GM12891 (cell line): Measurements from ENCODE around the gene ARHGEF11.

ENCODE experiments used
- DNase-seq: peaks from one replicate; pipeline ENCODE4 v3.0.0; 2011; ENCODE audit warnings: low spot score; ENCODE audit not compliant: insufficient read length
- FAIRE-seq: peaks from 2 replicates; lab custom pipeline; 2011; peaks lifted over from hg19 to GRCh38; lab: Jason Lieb, UNC
- PAX5 ChIP-seq: IDR thresholded peaks from 2 replicates; pipeline ENCODE4 v1.6.1; 2011; ENCODE audit warnings: low read length, moderate library complexity, mild to moderate bottlenecking; ENCODE audit not compliant: insufficient read depth, severe bottlenecking
- POLR2A ChIP-seq: IDR thresholded peaks from 2 replicates; pipeline ENCODE4 v1.6.1; 2011; ENCODE audit warnings: low read depth, low read length, control low read depth
- POLR2AphosphoS5 ChIP-seq: IDR thresholded peaks from 2 replicates; pipeline ENCODE4 v1.6.1; 2011; ENCODE audit warnings: low read depth, low read length, control low read depth
- POU2F2 ChIP-seq: IDR thresholded peaks from 2 replicates; pipeline ENCODE4 v1.6.1; 2011; ENCODE audit warnings: low read depth, mild to moderate bottlenecking, control low read depth, low read length, moderate library complexity
- SPI1 ChIP-seq: IDR thresholded peaks from 2 replicates; pipeline ENCODE4 v1.6.1; 2011; ENCODE audit warnings: low read depth, low read length, control low read depth
- TAF1 ChIP-seq: IDR thresholded peaks from 2 replicates; pipeline ENCODE4 v1.6.1; 2011; ENCODE audit warnings: low read depth, low read length, control low read depth

The ARHGEF11 gene

DNA sequence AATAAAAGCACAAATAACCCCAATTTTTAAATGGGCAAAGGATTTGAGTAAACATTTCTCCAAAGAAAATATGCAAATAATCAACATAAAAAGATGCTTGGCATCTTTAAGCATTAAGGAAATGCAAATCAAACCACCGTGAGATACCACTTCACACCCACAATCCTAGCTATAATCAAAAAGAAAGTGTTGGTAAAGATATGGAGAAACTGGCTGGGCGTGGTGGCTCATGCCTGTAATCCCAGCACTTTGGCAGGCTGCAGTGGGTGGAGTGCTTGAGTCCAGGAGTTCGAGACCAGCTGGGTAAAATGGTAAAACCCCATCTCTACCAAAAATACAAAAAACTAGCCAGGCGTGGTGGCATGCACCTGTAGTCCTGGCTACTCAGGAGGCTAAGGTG lies 16.9 kb downstream of the ARHGEF11 start:
- TF ChIP-seq POLR2AphosphoS5 (no peak), POU2F2 (no peak), SPI1 (no peak), PAX5 (no peak), POLR2A (no peak), TAF1 (no peak)
- DNase-seq (no peak), FAIRE-seq (no peak)

GRCh38 chr1:157025856-157026255 lies 19.7 kb downstream of the ARHGEF11 start:
- FAIRE-seq (no peak), DNase-seq (no peak)
- TF ChIP-seq POLR2A (no peak), POLR2AphosphoS5 (no peak), POU2F2 (no peak), SPI1 (no peak), TAF1 (no peak), PAX5 (no peak)

GRCh38 chr1:157025385-157025784 lies 20.2 kb downstream of the ARHGEF11 start:
- FAIRE-seq (no peak), DNase-seq (no peak)
- TF ChIP-seq POU2F2 (no peak), POLR2A (no peak), TAF1 (no peak), POLR2AphosphoS5 (no peak), PAX5 (no peak), SPI1 (no peak)

DNA sequence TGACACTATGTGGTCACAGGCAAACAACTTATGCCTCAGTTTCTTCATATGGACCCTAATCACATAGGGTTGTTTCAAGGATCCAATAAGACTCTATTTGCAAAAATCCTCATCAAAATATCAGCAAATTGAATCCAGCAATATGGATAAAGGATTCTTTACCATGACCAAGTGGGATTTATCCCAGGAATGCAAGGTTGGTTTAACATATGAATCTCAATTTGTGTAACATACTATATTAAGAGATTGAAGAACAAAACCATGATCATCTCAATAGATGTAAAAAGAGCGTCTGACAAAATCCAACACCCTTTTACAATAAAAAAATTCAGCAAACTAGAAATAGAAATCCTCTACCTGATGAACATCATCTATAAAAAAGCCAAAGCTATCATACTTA lies 23.9 kb downstream of the ARHGEF11 start:
- no peak for FAIRE-seq
- TF ChIP-seq SPI1 (no peak), TAF1 (no peak), POLR2A (no peak), POU2F2 (no peak), PAX5 (no peak)
- DNase-seq: no peak

DNA sequence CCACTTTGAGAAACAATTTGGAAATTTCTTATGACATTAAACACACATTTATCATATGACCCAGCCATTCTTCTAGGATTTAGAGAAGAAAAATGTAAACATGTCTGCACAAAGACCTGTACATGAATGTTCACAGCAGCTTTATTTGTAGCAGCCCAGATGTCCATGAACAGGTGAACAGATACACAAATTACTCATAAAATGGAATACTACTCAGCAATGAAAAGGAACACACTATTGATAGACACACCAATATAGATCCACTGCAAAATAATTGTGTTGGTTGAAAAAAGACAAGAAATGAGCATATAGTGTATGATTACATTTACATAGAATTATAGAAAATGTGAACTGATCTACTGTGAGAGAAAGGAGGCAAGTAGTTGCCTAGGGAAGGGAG lies 26.1 kb downstream of the ARHGEF11 start:
- FAIRE-seq: no peak
- no peak for DNase-seq
- TF ChIP-seq SPI1: no peak
- TF ChIP-seq POLR2A: no peak
- TF ChIP-seq POLR2AphosphoS5: no peak
- no peak for TF ChIP-seq PAX5
- TF ChIP-seq TAF1: no peak
- no peak for TF ChIP-seq POU2F2

- DNase-seq (no peak), FAIRE-seq (no peak)
- TF ChIP-seq POLR2A: no peak
- TF ChIP-seq TAF1: no peak
Measured at GRCh38 chr1:157011845-157012244, 33.7 kb downstream of the ARHGEF11 start.

- DNase-seq: no peak
- TF ChIP-seq SPI1: no peak
- no peak for TF ChIP-seq POLR2A
- TF ChIP-seq POU2F2: no peak
- TF ChIP-seq POLR2AphosphoS5: no peak
- no peak for TF ChIP-seq PAX5
- TF ChIP-seq TAF1: no peak
- FAIRE-seq: no peak
Measured at GRCh38 chr1:157008502-157008901, 37.0 kb downstream of the ARHGEF11 start.

- TF ChIP-seq TAF1 (no peak), POLR2AphosphoS5 (no peak)
- DNase-seq (no peak), FAIRE-seq (no peak)
Measured at GRCh38 chr1:157007306-157007705, 38.2 kb downstream of the ARHGEF11 start.

GRCh38 chr1:157006676-157007075 lies 38.9 kb downstream of the ARHGEF11 start:
- DNase-seq: no peak
- FAIRE-seq: no peak
- TF ChIP-seq POU2F2 (no peak), POLR2AphosphoS5 (no peak), SPI1 (no peak), POLR2A (no peak), TAF1 (no peak), PAX5 (no peak)

GRCh38 chr1:157005965-157006364 lies 39.6 kb downstream of the ARHGEF11 start:
- TF ChIP-seq POLR2A (no peak), PAX5 (no peak), TAF1 (no peak), POU2F2 (no peak), SPI1 (no peak), POLR2AphosphoS5 (no peak)
- no peak for FAIRE-seq
- no peak for DNase-seq
